Neural cell (in vitro differentiated cells): ENCODE measurements around the gene HSD17B2. TPM values are rescaled to one million over a fixed set of nuclear protein-coding genes. Genes with fewer than 3 reads are reported as not detected.

Source experiments
- H2AFZ ChIP-seq: fragments of 200-600, 300-800 bp; sonication (generic), shearing (Covaris generic); 2 replicates; pipeline ENCODE4 v1.6.0; 2014; ENCODE audit warnings: low read depth, mild to moderate bottlenecking, antibody characterized with exemption, low read length, moderate library complexity
- H3F3A ChIP-seq: fragments of 200-600 bp; shearing (Covaris generic); 2 replicates; pipeline ENCODE4 v1.6.1; 2016; ENCODE audit warnings: mild to moderate bottlenecking, moderate library complexity, mixed read lengths, antibody characterized with exemption, low read length; ENCODE audit not compliant: insufficient read depth, poor library complexity, severe bottlenecking
- H3K27ac ChIP-seq: fragments of 200-600, 300-800 bp; sonication (generic), shearing (Covaris generic); 2 replicates; pipeline ENCODE4 v1.5.1; 2014; ENCODE audit warnings: mild to moderate bottlenecking, low read length, moderate library complexity
- H3K27me3 ChIP-seq: fragments of 300-800, 200-600 bp; sonication (generic), shearing (Covaris generic); 2 replicates; pipeline ENCODE4 v1.6.0; 2014; ENCODE audit warnings: mild to moderate bottlenecking, low read depth, low read length, moderate library complexity; ENCODE audit not compliant: insufficient read depth
- H3K36me3 ChIP-seq: fragments of 300-800, 200-600 bp; sonication (generic), shearing (Covaris generic); 2 replicates; pipeline ENCODE4 v1.5.1; 2014; ENCODE audit warnings: mild to moderate bottlenecking, antibody characterized with exemption, low read length, moderate library complexity; ENCODE audit not compliant: insufficient read depth
- H3K4me2 ChIP-seq: fragments of 300-800, 200-600 bp; sonication (generic), shearing (Covaris generic); 2 replicates; pipeline ENCODE4 v1.6.0; 2014; ENCODE audit warnings: mild to moderate bottlenecking, low read length
- H3K4me3 ChIP-seq: fragments of 300-800, 200-600 bp; sonication (generic), shearing (Covaris generic); 2 replicates; pipeline ENCODE4 v1.5.1; 2014; ENCODE audit warnings: mild to moderate bottlenecking, low read length, moderate library complexity
- H3K79me2 ChIP-seq: fragments of 200-600 bp; shearing (Covaris generic); replicated peaks from 2 replicates; pipeline ENCODE4 v1.6.0; 2014; ENCODE audit warnings: mild to moderate bottlenecking, low read length, moderate library complexity; ENCODE audit not compliant: insufficient read depth
- H3K9ac ChIP-seq: fragments of 300-800, 200-600 bp; sonication (generic), shearing (Covaris generic); 2 replicates; pipeline ENCODE4 v1.6.1; 2016; ENCODE audit warnings: mild to moderate bottlenecking, low read length, mixed read lengths
- H3K9me2 ChIP-seq: fragments of 200-600 bp; shearing (Covaris generic); 2 replicates; pipeline ENCODE4 v1.6.1; 2016; ENCODE audit warnings: mild to moderate bottlenecking, low read length, mixed read lengths; ENCODE audit not compliant: insufficient read depth
- H3K9me3 ChIP-seq: fragments of 200-600, 300-800 bp; sonication (generic), shearing (Covaris generic); 2 replicates; pipeline ENCODE4 v1.6.1; 2016; ENCODE audit warnings: mild to moderate bottlenecking, mixed run types, low read length, moderate library complexity, mixed read lengths
- H4K20me1 ChIP-seq: fragments of 200-600 bp; shearing (Covaris generic); 2 replicates; pipeline ENCODE4 v1.6.1; 2016; ENCODE audit warnings: mild to moderate bottlenecking, mixed run types; ENCODE audit not compliant: insufficient read depth
- EP300 ChIP-seq: fragments of 450-650 bp; conservative IDR thresholded peaks from 2 replicates; pipeline ENCODE4 v1.6.1; 2014; ENCODE audit warnings: antibody characterized with exemption, mild to moderate bottlenecking, moderate library complexity; ENCODE audit not compliant: poor library complexity, severe bottlenecking
- EZH2 ChIP-seq: fragments of 200-600, 300-800 bp; shearing (Covaris generic), sonication (generic); IDR thresholded peaks from 2 replicates; pipeline ENCODE4 v1.6.1; 2014; ENCODE audit warnings: antibody characterized with exemption, low read length, borderline replicate concordance, mild to moderate bottlenecking; ENCODE audit not compliant: insufficient read depth, poor library complexity, severe bottlenecking
- MXI1 ChIP-seq: fragments of 450-650 bp; conservative IDR thresholded peaks from 2 replicates; pipeline ENCODE4 v1.6.1; 2014; ENCODE audit warnings: antibody characterized with exemption, mild to moderate bottlenecking; ENCODE audit not compliant: poor library complexity, severe bottlenecking
- POLR2AphosphoS5 ChIP-seq: IDR thresholded peaks from 2 replicates; pipeline ENCODE4 v1.6.1; 2012
- RAD21 ChIP-seq: fragments of 450-650 bp; conservative IDR thresholded peaks from 2 replicates; pipeline ENCODE4 v1.6.1; 2014; ENCODE audit warnings: antibody characterized with exemption, mild to moderate bottlenecking, moderate library complexity
- REST ChIP-seq: IDR thresholded peaks from 2 replicates; pipeline ENCODE4 v1.6.1; 2012; ENCODE audit warnings: borderline replicate concordance
- SMC3 ChIP-seq: fragments of 450-650 bp; conservative IDR thresholded peaks from 2 replicates; pipeline ENCODE4 v1.6.1; 2014; ENCODE audit warnings: antibody characterized with exemption, mild to moderate bottlenecking, moderate library complexity; ENCODE audit not compliant: poor library complexity
- TAF1 ChIP-seq: IDR thresholded peaks from 2 replicates; pipeline ENCODE4 v1.6.1; 2012; ENCODE audit warnings: low read depth
- polyA plus RNA-seq: library from polyadenylated mRNA; depleted of rRNA; stranded (reverse); fragments of >200 nt; gene quantifications from 2 replicates; pipeline ENCODE4 v1.2.3, GENCODE V29; 2014
- TF ChIP-seq, protein P1 (sequence below): fragments of 450-650 bp; IDR thresholded peaks from 2 replicates; pipeline ENCODE4 v1.5.1; 2014; ENCODE audit warnings: antibody characterized with exemption, mild to moderate bottlenecking, moderate library complexity; ENCODE audit not compliant: poor library complexity, severe bottlenecking

Gene HSD17B2
- polyA plus RNA-seq, 1 donor from 2014 or later, result not detected

DNA sequence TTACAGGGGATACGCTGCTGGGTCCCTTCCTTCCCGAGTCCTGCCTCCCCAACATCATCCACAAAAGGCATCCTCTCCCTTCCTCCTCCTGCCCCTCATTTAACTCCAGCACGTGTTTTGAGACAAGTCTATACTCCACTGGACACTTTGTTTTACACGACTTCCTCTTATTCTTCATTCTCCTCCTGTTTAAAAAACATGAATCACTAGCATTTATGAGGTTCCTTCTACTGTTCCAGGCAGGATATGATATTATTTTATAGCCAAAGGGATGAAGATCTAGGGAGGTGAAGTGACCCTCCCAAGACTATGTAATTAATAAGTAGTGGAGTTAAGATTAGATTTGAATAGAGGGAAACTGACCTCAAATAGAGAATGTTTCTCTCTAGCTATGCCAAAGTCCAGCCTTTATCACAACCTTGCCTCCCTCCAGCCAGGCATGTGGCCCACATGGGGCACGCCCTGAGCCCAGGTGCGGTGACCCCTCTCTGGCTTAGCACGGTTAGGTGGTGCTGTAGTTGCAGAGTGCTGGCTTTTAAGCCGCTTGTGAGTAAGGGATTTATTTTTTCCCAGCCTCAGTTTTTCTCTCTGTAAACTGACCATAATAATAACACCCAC is 1.3 kb upstream of the HSD17B2 start:
- Histone ChIP-seq H3K9me3 (no peaks in the 10 kb centered on the region), H2AFZ (no peak overlapping the region), H4K20me1 (no peaks in the 10 kb centered on the region), H3F3A (no peaks in the 10 kb centered on the region), H3K27me3 (no peaks in the 10 kb centered on the region), H3K79me2 (no peaks in the 10 kb centered on the region), H3K9me2 (no peaks in the 10 kb centered on the region), H3K9ac (no peak overlapping the region), H3K36me3 (no peaks in the 10 kb centered on the region), H3K4me3 (no peak overlapping the region), H3K27ac (no peak overlapping the region), H3K4me2 (no peak overlapping the region)
- no peak for TF ChIP-seq REST
- no peak for TF ChIP-seq RAD21
- no peak for TF ChIP-seq MXI1
- TF ChIP-seq EZH2, result no peak
- TF ChIP-seq SMC3, result no peak
- TF ChIP-seq, protein P1, sequence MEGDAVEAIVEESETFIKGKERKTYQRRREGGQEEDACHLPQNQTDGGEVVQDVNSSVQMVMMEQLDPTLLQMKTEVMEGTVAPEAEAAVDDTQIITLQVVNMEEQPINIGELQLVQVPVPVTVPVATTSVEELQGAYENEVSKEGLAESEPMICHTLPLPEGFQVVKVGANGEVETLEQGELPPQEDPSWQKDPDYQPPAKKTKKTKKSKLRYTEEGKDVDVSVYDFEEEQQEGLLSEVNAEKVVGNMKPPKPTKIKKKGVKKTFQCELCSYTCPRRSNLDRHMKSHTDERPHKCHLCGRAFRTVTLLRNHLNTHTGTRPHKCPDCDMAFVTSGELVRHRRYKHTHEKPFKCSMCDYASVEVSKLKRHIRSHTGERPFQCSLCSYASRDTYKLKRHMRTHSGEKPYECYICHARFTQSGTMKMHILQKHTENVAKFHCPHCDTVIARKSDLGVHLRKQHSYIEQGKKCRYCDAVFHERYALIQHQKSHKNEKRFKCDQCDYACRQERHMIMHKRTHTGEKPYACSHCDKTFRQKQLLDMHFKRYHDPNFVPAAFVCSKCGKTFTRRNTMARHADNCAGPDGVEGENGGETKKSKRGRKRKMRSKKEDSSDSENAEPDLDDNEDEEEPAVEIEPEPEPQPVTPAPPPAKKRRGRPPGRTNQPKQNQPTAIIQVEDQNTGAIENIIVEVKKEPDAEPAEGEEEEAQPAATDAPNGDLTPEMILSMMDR, result no peak
- no peak for TF ChIP-seq TAF1
- no peak for TF ChIP-seq EP300
- TF ChIP-seq POLR2AphosphoS5, result no peak

DNA sequence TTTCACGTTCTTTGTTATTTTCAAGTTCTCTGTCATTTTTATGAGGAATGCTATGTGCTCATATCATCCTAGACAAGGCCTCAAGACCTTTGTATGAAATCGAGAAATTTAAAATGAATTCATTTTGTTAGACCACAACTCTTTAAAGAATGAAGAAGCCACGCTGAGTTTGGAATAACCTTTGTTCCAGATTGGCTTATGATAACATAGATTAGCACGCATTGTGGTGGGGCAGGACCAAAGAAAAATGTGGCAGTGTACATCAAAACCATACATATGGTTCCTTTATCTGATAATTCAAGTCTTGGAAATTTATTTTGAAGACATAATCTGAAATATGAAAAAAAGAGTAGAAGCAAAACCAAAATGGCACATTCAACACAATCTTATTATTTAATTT is 2.2 kb downstream of the HSD17B2 start:
- no peak overlapping the region for H3K27ac ChIP-seq
- H3K36me3 ChIP-seq, result no peaks in the 10 kb centered on the region
- no peaks in the 10 kb centered on the region for H3K27me3 ChIP-seq
- H3K4me2 ChIP-seq, result no peak overlapping the region
- H3K9me3 ChIP-seq, result no peaks in the 10 kb centered on the region
- H4K20me1 ChIP-seq, result no peaks in the 10 kb centered on the region
- TF ChIP-seq SMC3, result no peak
- TF ChIP-seq EP300, result no peak
- no peak overlapping the region for H3K4me3 ChIP-seq
- H3F3A ChIP-seq, result no peaks in the 10 kb centered on the region
- H3K79me2 ChIP-seq, result no peaks in the 10 kb centered on the region
- H3K9ac ChIP-seq, result no peak overlapping the region
- H3K9me2 ChIP-seq, result no peaks in the 10 kb centered on the region
- H2AFZ ChIP-seq, result no peak overlapping the region
